Dedifferentiated amniotic fluid mesenchymal stem cell (primary cell): Measurements from ENCODE around the gene FAM90A1.
"Not testable (repeated sequence)": the region's sequence is repeated elsewhere in the genome, so short reads cannot be mapped to it uniquely, and the experiment has no call there.

Experiments used
- DNase-seq: peaks from one replicate; pipeline ENCODE4 v3.0.0-alpha.2; 2016; ENCODE audit errors: extremely low spot score

FAM90A1 gene

GRCh38 chr12:8226992-8227731, at the start of gene FAM90A1:
Gene FAM90A1, minus strand, starts transcription at chr12:8227618. Its CDS starts 2,786 bp downstream, at chr12:8224832.
- DNase-seq: not testable (repeated sequence)

- not testable (repeated sequence) for DNase-seq
These were observed 49.0 kb upstream of the FAM90A1 start for GRCh38 chr12:8276397-8276796.

- DNase-seq: not testable (repeated sequence)
These were observed 39.3 kb upstream of the FAM90A1 start for GRCh38 chr12:8266706-8267105.

GRCh38 chr12:8264236-8264635, 36.8 kb upstream of the FAM90A1 start:
- DNase-seq: not testable (repeated sequence)

GRCh38 chr12:8261111-8261554, 33.7 kb upstream of the FAM90A1 start:
- not testable (repeated sequence) for DNase-seq

GRCh38 chr12:8256356-8256755, 28.9 kb upstream of the FAM90A1 start:
- DNase-seq: not testable (repeated sequence)

GRCh38 chr12:8254705-8255104, 27.3 kb upstream of the FAM90A1 start:
- DNase-seq: not testable (repeated sequence)

GRCh38 chr12:8252056-8252818, 24.8 kb upstream of the FAM90A1 start:
- DNase-seq: not testable (repeated sequence)

- DNase-seq: not testable (repeated sequence)
These were observed 24.2 kb upstream of the FAM90A1 start for GRCh38 chr12:8251616-8252015.

- peak; percentile 27 for DNase-seq
These were observed 19.6 kb upstream of the FAM90A1 start for GRCh38 chr12:8246941-8247535.

GRCh38 chr12:8243682-8244161, 16.3 kb upstream of the FAM90A1 start:
- not testable (repeated sequence) for DNase-seq

GRCh38 chr12:8242880-8243681, 15.7 kb upstream of the FAM90A1 start:
- peak; percentile 87 for DNase-seq

- DNase-seq: not testable (repeated sequence)
These were observed 15.1 kb upstream of the FAM90A1 start for GRCh38 chr12:8242622-8242879.

GRCh38 chr12:8241917-8242621, 14.7 kb upstream of the FAM90A1 start:
- DNase-seq: not testable (repeated sequence)

- DNase-seq: not testable (repeated sequence)
These were observed 13.1 kb upstream of the FAM90A1 start for GRCh38 chr12:8240340-8241114.

- DNase-seq: not testable (repeated sequence)
These were observed 9.6 kb upstream of the FAM90A1 start for GRCh38 chr12:8237031-8237430.

GRCh38 chr12:8235316-8236157, 8.1 kb upstream of the FAM90A1 start:
- peak; percentile 18 for DNase-seq

GRCh38 chr12:8234746-8235145, 7.3 kb upstream of the FAM90A1 start:
- DNase-seq: not testable (repeated sequence)

- DNase-seq: not testable (repeated sequence)
These were observed 6.6 kb upstream of the FAM90A1 start for GRCh38 chr12:8233935-8234495.
